Measurements from ENCODE around the gene INSC. TPM values are rescaled to one million over a fixed set of nuclear protein-coding genes. Genes with fewer than 3 reads are reported as not detected.

Gene INSC
- total and polyA plus RNA-seq, 12 donors = 0.11 to 1.4 (median 0.61) TPM; not detected in 4

GRCh38 chr11:15091625-15092024 lies 23.1 kb upstream of the INSC start:
- Histone ChIP-seq H3K27ac (no peak overlapping the region), H3K4me3 (no peak overlapping the region), H3K27me3 (no peaks in the 10 kb centered on the region), H3K4me1 (replicated peaks in 1 of 2) (no peaks in the 10 kb centered on the region), H3K36me3 (replicated peaks in 1 of 2) (no peaks in the 10 kb centered on the region), H3K9me3 (replicated peaks in 1 of 3) (no peaks in the 10 kb centered on the region)
- no peak for DNase-seq
- intact Hi-C loops (cut with DNase I) = no loop called here
- TF ChIP-seq CTCF (IDR thresholded peaks at IDR 0.05) (no peak), POLR2A (IDR thresholded peaks at IDR 0.05) (no peak)
- WGBS, 4 donors = 75 to 80% (median 78%) methylated on average over 1 of the region's 1 CpG; no CpG with 5 or more reads in 1 of the 4 donors

GRCh38 chr11:15093432-15093831 lies 21.3 kb upstream of the INSC start:
- Histone ChIP-seq H3K9me3 (replicated peaks in 1 of 3) (no peaks in the 10 kb centered on the region), H3K4me1 (replicated peaks in 1 of 2) (no peaks in the 10 kb centered on the region), H3K4me3 (no peak overlapping the region), H3K27ac (no peak overlapping the region), H3K36me3 (replicated peaks in 1 of 2) (no peaks in the 10 kb centered on the region), H3K27me3 (no peaks in the 10 kb centered on the region)
- intact Hi-C loops (cut with DNase I) = no loop called here
- DNase-seq = no peak
- WGBS, 4 donors = 65 to 75% (median 69%) methylated on average over 2 of the region's 2 CpGs
- TF ChIP-seq POLR2A (IDR thresholded peaks at IDR 0.05) = no peak
- TF ChIP-seq CTCF (IDR thresholded peaks at IDR 0.05) = no peak

GRCh38 chr11:15095736-15096228 lies 18.9 kb upstream of the INSC start:
- DNase-seq = no peak
- Histone ChIP-seq H3K9me3 (replicated peaks in 1 of 3) (no peaks in the 10 kb centered on the region), H3K36me3 (replicated peaks in 1 of 2) (no peaks in the 10 kb centered on the region), H3K4me3 (no peak overlapping the region), H3K4me1 (replicated peaks in 1 of 2) (no peaks in the 10 kb centered on the region), H3K27me3 (no peaks in the 10 kb centered on the region), H3K27ac (no peak overlapping the region)
- intact Hi-C loops (cut with DNase I) = no loop called here
- TF ChIP-seq CTCF (IDR thresholded peaks at IDR 0.05) = no peak
- no peak for TF ChIP-seq POLR2A (IDR thresholded peaks at IDR 0.05)
- 88 to 100% (median 93%) methylated on average over 2 of the region's 2 CpGs for WGBS, 4 donors

- WGBS, 4 donors = 71 to 85% (median 82%) methylated on average over 3 of the region's 3 CpGs
- no peak overlapping the region for H3K27ac ChIP-seq
- no peak overlapping the region for H3K4me3 ChIP-seq
- no peaks in the 10 kb centered on the region for H3K4me1 ChIP-seq (replicated peaks in 1 of 2)
- TF ChIP-seq CTCF (IDR thresholded peaks at IDR 0.05) (no peak), POLR2A (IDR thresholded peaks at IDR 0.05) (no peak)
- no peak for DNase-seq
- intact Hi-C loops (cut with DNase I) = no loop called here
- peaks cover 4% of the 10 kb centered on the region for H3K27me3 ChIP-seq
- H3K9me3 ChIP-seq (replicated peaks in 1 of 3) = no peaks in the 10 kb centered on the region
- H3K36me3 ChIP-seq (replicated peaks in 1 of 2) = no peaks in the 10 kb centered on the region
Measured at GRCh38 chr11:15097411-15097810, 17.3 kb upstream of the INSC start.
